Measurements from ENCODE around the gene PXMP2. TPM values are rescaled to one million over a fixed set of nuclear protein-coding genes. Genes with fewer than 3 reads are reported as not detected.

Gene PXMP2
- total and polyA plus RNA-seq, 2 of the 8 experiments (the other 6 are each of a cell fraction or from before 2014, with no cell fraction given): 13.8 to 15.1 TPM

DNA sequence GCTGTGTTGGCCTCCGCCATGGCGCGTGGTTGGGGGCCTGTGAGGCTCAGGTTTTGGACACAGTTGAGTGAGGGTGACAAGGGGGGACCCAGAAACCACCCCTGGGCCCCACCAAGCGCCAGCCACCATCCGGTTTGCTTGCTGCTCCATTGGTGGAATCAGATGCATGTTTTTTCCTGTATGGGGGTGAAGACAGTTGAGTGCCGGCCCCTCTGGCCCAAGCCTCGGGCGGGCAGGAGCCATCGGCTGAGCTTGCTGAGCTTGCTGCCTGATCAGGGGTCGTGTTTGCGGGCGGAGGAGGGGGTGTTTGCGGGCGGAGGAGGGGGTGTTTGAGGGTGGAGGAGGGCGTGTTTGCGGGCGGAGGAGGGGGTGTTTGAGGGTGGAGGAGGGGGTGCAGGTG lies 29.6 kb downstream of the PXMP2 start:
- H2BK120ac ChIP-seq (replicated peaks; ENCODE audit: low read depth, low read length): no peak overlapping the region
- no peak overlapping the region for H3K18ac ChIP-seq (ENCODE audit: extremely low read depth, low read length)
- no peak overlapping the region for H3K56ac ChIP-seq (replicated peaks; ENCODE audit: insufficient read length, low read depth, low read length)
- H3K14ac ChIP-seq (ENCODE audit: insufficient read length): no peak overlapping the region
- H2BK20ac ChIP-seq (ENCODE audit: low read length): no peak overlapping the region
- ChIA-PET POLR2A (ENCODE audit: partially characterized antibody) (interaction anchor here (0.7 to 3.2 kb wide), 11 partner anchors 9 to 69 kb away, joined by 3 to 17 read pairs (median 4); no protein-coding TSS in a partner anchor), CTCF (ENCODE audit: partially characterized antibody) (interaction anchor here (1.1 kb wide), 1 partner anchor 47 kb away, joined by 4 read pairs; no protein-coding TSS in a partner anchor)
- H3K9ac ChIP-seq (replicated peaks in 1 of 4; ENCODE audit: extremely low read depth in 1 of 4, low read depth in 3 of 4, low read length in 3 of 4): no peak overlapping the region
- no peak overlapping the region for H3K4me2 ChIP-seq (ENCODE audit: insufficient read depth in 1 of 2, low read depth in 2 of 2, low read length in 2 of 2)
- no peaks in the 10 kb centered on the region for H3K4me1 ChIP-seq (replicated peaks in 1 of 4; ENCODE audit: control insufficient read depth in 3 of 4, insufficient read depth in 4 of 4, low read length in 3 of 4)
- H3K27ac ChIP-seq (ENCODE audit: low read depth, low read length): no peak overlapping the region
- no peaks in the 10 kb centered on the region for H3K23me2 ChIP-seq (ENCODE audit: low read depth, low read length)
- no peak overlapping the region for H2AFZ ChIP-seq (ENCODE audit: low read length)
- TF ChIP-seq, protein P1, sequence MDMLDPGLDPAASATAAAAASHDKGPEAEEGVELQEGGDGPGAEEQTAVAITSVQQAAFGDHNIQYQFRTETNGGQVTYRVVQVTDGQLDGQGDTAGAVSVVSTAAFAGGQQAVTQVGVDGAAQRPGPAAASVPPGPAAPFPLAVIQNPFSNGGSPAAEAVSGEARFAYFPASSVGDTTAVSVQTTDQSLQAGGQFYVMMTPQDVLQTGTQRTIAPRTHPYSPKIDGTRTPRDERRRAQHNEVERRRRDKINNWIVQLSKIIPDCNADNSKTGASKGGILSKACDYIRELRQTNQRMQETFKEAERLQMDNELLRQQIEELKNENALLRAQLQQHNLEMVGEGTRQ (IDR thresholded peaks at IDR 0.05; ENCODE audit: low read length): no peak
- peaks cover 9% of the 10 kb centered on the region for H3K79me1 ChIP-seq (ENCODE audit: low read depth, low read length)
- no peak overlapping the region for H2BK5ac ChIP-seq (ENCODE audit: low read depth, low read length)
- no peak for DNase-seq (ENCODE audit: low read depth in 1 of 2, low spot score in 2 of 2)
- H2AK5ac ChIP-seq (ENCODE audit: low read depth, low read length): no peak overlapping the region
- WGBS, 2 experiments (ENCODE audit: extremely low coverage in 1 of 2, insufficient coverage in 1 of 2, insufficient read length in 1 of 2, insufficient replicate concordance in 2 of 2, low coverage in 1 of 2, low lambda C conversion rate in 2 of 2, missing lambda C conversion rate in 1 of 2): 72% methylated on average over 9 of the region's 17 CpGs; no CpG with 5 or more reads in 1 of the 2 experiments
- no peaks in the 10 kb centered on the region for H3K9me3 ChIP-seq (ENCODE audit: insufficient read depth in 2 of 2, low read depth in 1 of 2, low read length in 1 of 2)
- H4K91ac ChIP-seq (replicated peaks; ENCODE audit: insufficient read length, low read length): no peak overlapping the region
- no peak overlapping the region for H3K23ac ChIP-seq (ENCODE audit: insufficient read length)
- no peaks in the 10 kb centered on the region; a peak in 1 of 7 replicates for H3K27me3 ChIP-seq (replicated peaks in 1 of 4; ENCODE audit: control insufficient read depth in 3 of 4, extremely low read depth in 1 of 4, insufficient read depth in 3 of 4, low read length in 3 of 4)
- no peak overlapping the region for H4K8ac ChIP-seq (ENCODE audit: extremely low read depth, insufficient read depth, low read length)
- peaks cover 7 to 26% of the 10 kb centered on the region in 2 experiments for H4K20me1 ChIP-seq (replicated peaks in 1 of 2; ENCODE audit: control insufficient read depth in 1 of 2, insufficient read depth in 2 of 2, low read length in 2 of 2)
- no peak overlapping the region for H3K4ac ChIP-seq (replicated peaks; ENCODE audit: insufficient read length, low read depth, low read length)
- H3K36me3 ChIP-seq (ENCODE audit: control insufficient read depth in 2 of 4, insufficient read depth in 4 of 4, low read length in 3 of 4): peaks cover 18 to 50% (median 38%) of the 10 kb centered on the region in 4 experiments
- H3K79me2 ChIP-seq (ENCODE audit: control insufficient read depth in 1 of 2, insufficient read depth in 2 of 2, low read length in 2 of 2): peaks cover 3 to 24% of the 10 kb centered on the region in 2 experiments
- FAIRE-seq: no peak
- no peak overlapping the region for H2BK15ac ChIP-seq (ENCODE audit: low read length)
- no peak overlapping the region for H4K5ac ChIP-seq (ENCODE audit: insufficient read length, low read depth, low read length)
- no peak overlapping the region for H3K4me3 ChIP-seq (ENCODE audit: extremely low read depth in 1 of 4, insufficient read depth in 2 of 4, low read depth in 3 of 4, low read length in 4 of 4)
- no peak overlapping the region for H2BK12ac ChIP-seq (ENCODE audit: low read depth, low read length)
